GM18951 (cell line): ENCODE data around the gene RYR1.

Experiments used
- POLR2A ChIP-seq: IDR thresholded peaks from 4 replicates; pipeline ENCODE4 v1.6.1; 2011; ENCODE audit warnings: mild to moderate bottlenecking; ENCODE audit not compliant: insufficient read length, insufficient read depth; ENCODE audit errors: extremely low read depth
- in situ Hi-C: fragments of 300-500 bp; cut with MboI; formaldehyde crosslinking; loops from one replicate; pipeline ENCODE4 v1.12.0; 2022; ENCODE audit warnings: low sequenced_read_pairs, mixed read lengths, inconsistent platforms; ENCODE audit not compliant: unreplicated experiment

Gene RYR1

GRCh38 chr19:38429055-38429810, 4.3 kb upstream of the RYR1 start:
- in situ Hi-C loops = no loop called here
- no peak for TF ChIP-seq POLR2A

- in situ Hi-C loops = no loop called here
Measured at GRCh38 chr19:38429811-38430156, 3.7 kb upstream of the RYR1 start.

GRCh38 chr19:38430931-38431330, 2.6 kb upstream of the RYR1 start:
- in situ Hi-C loops = no loop called here
- no peak for TF ChIP-seq POLR2A

More at GRCh38 chr19:38429811-38430156, 3.7 kb upstream of the RYR1 start:
- no peak for TF ChIP-seq POLR2A

- in situ Hi-C loops = no loop called here
- no peak for TF ChIP-seq POLR2A
Measured at GRCh38 chr19:38434549-38435051, 1.1 kb downstream of the RYR1 start.

GRCh38 chr19:38437295-38437694, 3.8 kb downstream of the RYR1 start:
- in situ Hi-C loops = no loop called here
- TF ChIP-seq POLR2A = no peak

- TF ChIP-seq POLR2A = no peak
- in situ Hi-C loops = no loop called here
Measured at GRCh38 chr19:38437917-38438316, 4.4 kb downstream of the RYR1 start.

GRCh38 chr19:38440592-38440991, 7.1 kb downstream of the RYR1 start:
- TF ChIP-seq POLR2A = no peak
- in situ Hi-C loops = no loop called here

- TF ChIP-seq POLR2A = no peak
- in situ Hi-C loops = no loop called here
Measured at GRCh38 chr19:38441657-38442348, 8.3 kb downstream of the RYR1 start.

- in situ Hi-C loops = no loop called here
- no peak for TF ChIP-seq POLR2A
Measured at GRCh38 chr19:38442736-38443135, 9.2 kb downstream of the RYR1 start.

GRCh38 chr19:38443458-38443999, 10.0 kb downstream of the RYR1 start:
- TF ChIP-seq POLR2A = no peak
- in situ Hi-C loops = no loop called here

GRCh38 chr19:38444026-38444425, 10.5 kb downstream of the RYR1 start:
- no peak for TF ChIP-seq POLR2A
- in situ Hi-C loops = no loop called here

- in situ Hi-C loops = no loop called here
- TF ChIP-seq POLR2A = no peak
Measured at GRCh38 chr19:38445362-38445761, 11.9 kb downstream of the RYR1 start.

- no peak for TF ChIP-seq POLR2A
- in situ Hi-C loops = no loop called here
Measured at GRCh38 chr19:38448225-38448624, 14.7 kb downstream of the RYR1 start.

- in situ Hi-C loops = no loop called here
Measured at GRCh38 chr19:38449518-38449917, 16.0 kb downstream of the RYR1 start.

More at GRCh38 chr19:38449518-38449917, 16.0 kb downstream of the RYR1 start:
- no peak for TF ChIP-seq POLR2A
